Measurements from ENCODE around the gene RALGPS2. TPM values are rescaled to one million over a fixed set of nuclear protein-coding genes. Genes with fewer than 3 reads are reported as not detected.

The RALGPS2 gene
- total and polyA plus RNA-seq, 11 donors = 1.6 to 12.7 (median 8.0) TPM

- Histone ChIP-seq H3K4me1 (no peaks in the 10 kb centered on the region), H3K36me3 (peaks cover 0 to 4% (median 0%) of the 10 kb centered on the region in 9 donors), H3K4me3 (no peak overlapping the region), H3K27me3 (no peaks in the 10 kb centered on the region), H3K9me3 (no peaks in the 10 kb centered on the region), H3K27ac (no peak overlapping the region)
- ATAC-seq (no peak), DNase-seq (no peak)
- TF ChIP-seq POLR2A (IDR thresholded peaks at IDR 0.05) (no peak), CTCF (IDR thresholded peaks at IDR 0.05) (no peak)
- WGBS, 4 donors = 65 to 78% (median 72%) methylated on average over 2 of the region's 2 CpGs
- intact Hi-C loops (cut with DNase I) = no loop called here
Observed at GRCh38 chr1:178849918-178850317, 124.9 kb downstream of the RALGPS2 start.

DNA sequence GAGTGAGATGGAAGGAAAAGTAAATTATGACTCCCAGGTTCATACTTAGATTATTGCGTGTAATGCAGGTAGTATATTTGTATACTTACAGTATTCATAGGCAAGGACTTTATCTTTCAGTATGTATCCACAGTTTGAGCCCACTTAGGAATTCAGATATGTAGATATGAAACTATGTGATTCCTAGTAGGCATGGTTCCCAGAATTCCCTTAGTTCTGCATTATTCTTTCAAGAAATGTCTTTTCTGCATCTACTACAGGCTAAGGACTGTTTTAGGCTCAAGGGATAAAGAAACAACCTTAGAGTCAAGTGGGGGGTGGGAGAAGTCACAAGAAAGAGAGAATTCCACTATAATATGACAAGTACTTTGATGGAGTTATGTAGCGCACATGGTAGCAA lies 132.1 kb downstream of the RALGPS2 start:
- Histone ChIP-seq H3K36me3 (peaks cover 0 to 4% (median 0%) of the 10 kb centered on the region in 9 donors), H3K27me3 (no peaks in the 10 kb centered on the region), H3K27ac (no peak overlapping the region), H3K9me3 (no peaks in the 10 kb centered on the region), H3K4me1 (no peaks in the 10 kb centered on the region), H3K4me3 (no peak overlapping the region)
- intact Hi-C loops (cut with DNase I) = no loop called here
- DNase-seq = no peak
- ATAC-seq = no peak
- TF ChIP-seq CTCF (IDR thresholded peaks at IDR 0.05) (no peak), POLR2A (IDR thresholded peaks at IDR 0.05) (no peak)
- 94 to 97% (median 95%) methylated on average over 2 of the region's 2 CpGs for WGBS, 4 donors

DNA sequence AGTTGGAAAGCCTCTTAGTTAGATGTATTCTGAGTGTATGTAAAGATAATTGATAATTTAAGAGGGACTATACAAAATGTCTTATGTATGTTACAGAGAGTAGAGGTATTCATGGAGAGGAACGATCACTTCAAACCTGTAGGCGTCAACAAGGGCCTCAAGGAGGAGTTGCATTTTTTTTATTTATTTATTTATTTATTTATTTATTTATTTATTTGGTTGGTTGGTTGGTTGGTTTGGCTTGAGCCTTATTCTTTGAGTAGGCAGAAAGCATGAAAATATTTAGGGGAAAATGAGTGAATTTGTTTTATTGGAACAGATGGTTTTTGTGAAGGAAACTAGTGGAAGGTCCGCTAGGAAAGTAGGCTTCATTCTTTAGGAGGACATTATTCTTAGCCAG lies 137.4 kb downstream of the RALGPS2 start:
- ATAC-seq = no peak
- H3K27ac ChIP-seq = no peak overlapping the region
- TF ChIP-seq CTCF (IDR thresholded peaks at IDR 0.05) (no peak), POLR2A (IDR thresholded peaks at IDR 0.05) (no peak)
- H3K4me1 ChIP-seq = peaks cover 0 to 15% (median 2%) of the 10 kb centered on the region in 12 donors
- no peak overlapping the region for H3K4me3 ChIP-seq
- intact Hi-C loops (cut with DNase I) = no loop called here
- H3K27me3 ChIP-seq = no peaks in the 10 kb centered on the region
- peaks cover 0 to 6% (median 0%) of the 10 kb centered on the region in 9 donors for H3K36me3 ChIP-seq
- no peaks in the 10 kb centered on the region for H3K9me3 ChIP-seq
- WGBS, 4 donors = 96 to 98% (median 98%) methylated on average over 3 of the region's 3 CpGs
- DNase-seq = no peak

- no peaks in the 10 kb centered on the region for H3K27me3 ChIP-seq
- intact Hi-C loops (cut with DNase I) = no loop called here
- no peak overlapping the region for H3K4me3 ChIP-seq
- no peak for TF ChIP-seq CTCF (IDR thresholded peaks at IDR 0.05)
- no peak for TF ChIP-seq POLR2A (IDR thresholded peaks at IDR 0.05)
- no peak for ATAC-seq
- no peaks in the 10 kb centered on the region for H3K9me3 ChIP-seq
- DNase-seq = no peak
- peaks cover 0 to 6% (median 0%) of the 10 kb centered on the region in 9 donors for H3K36me3 ChIP-seq
- H3K27ac ChIP-seq = peak overlapping the region in 1 of 12 donors; percentile 34
- peaks cover 0 to 15% (median 2%) of the 10 kb centered on the region in 12 donors for H3K4me1 ChIP-seq
Observed at GRCh38 chr1:178862864-178863263, 137.8 kb downstream of the RALGPS2 start.
